NK-92 treated with Interleukin-12 subunit alpha and Interleukin-12 subunit beta, amount 100 ng/mL, for 24 hours (cell line): ENCODE data around the gene RCHY1.
A peak's percentile ranks its signal among the peaks of the same experiment; 100 is the strongest.
"Not testable (repeated sequence)": the region's sequence is repeated elsewhere in the genome, so short reads cannot be mapped to it uniquely, and the experiment has no call there.

Source experiments
- DNase-seq: peaks from one replicate; lab custom pipeline; 2025; lab: John Stamatoyannopoulos, UW

RCHY1 gene

GRCh38 chr4:75514131-75514948 lies at the start of gene RCHY1, which contains the start of gene THAP6:
Gene RCHY1 (minus strand): TSS chr4:75514403. CDS start chr4:75514286, 117 bp downstream.
Gene THAP6 (plus strand): TSS chr4:75514473. CDS start chr4:75515453, 980 bp downstream.
- DNase-seq = peak; percentile 81

GRCh38 chr4:75561789-75562188 lies 47.6 kb upstream of the RCHY1 start:
- DNase-seq = no peak

- DNase-seq = no peak
Observed at GRCh38 chr4:75557696-75558095, 43.5 kb upstream of the RCHY1 start.

- peak; percentile 31 for DNase-seq
Observed at GRCh38 chr4:75555294-75556164, 41.3 kb upstream of the RCHY1 start, which contains the start of gene ODAPH. Gene ODAPH (plus strand): TSS chr4:75556066. CDS start chr4:75556083, 17 bp downstream.

GRCh38 chr4:75552452-75552851 lies 38.2 kb upstream of the RCHY1 start:
- no peak for DNase-seq

GRCh38 chr4:75549019-75549418 lies 34.8 kb upstream of the RCHY1 start:
- DNase-seq = no peak

GRCh38 chr4:75547647-75548387 lies 33.6 kb upstream of the RCHY1 start:
- no peak for DNase-seq

- DNase-seq = no peak
Observed at GRCh38 chr4:75545526-75545925, 31.3 kb upstream of the RCHY1 start.

GRCh38 chr4:75544870-75545269 lies 30.7 kb upstream of the RCHY1 start:
- no peak for DNase-seq

- not testable (repeated sequence) for DNase-seq
Observed at GRCh38 chr4:75544220-75544619, 30.0 kb upstream of the RCHY1 start.

GRCh38 chr4:75542824-75543223 lies 28.6 kb upstream of the RCHY1 start:
- no peak for DNase-seq

- DNase-seq = not testable (repeated sequence)
Observed at GRCh38 chr4:75537308-75537707, 23.1 kb upstream of the RCHY1 start.

- DNase-seq = not testable (repeated sequence)
Observed at GRCh38 chr4:75533926-75534325, 19.7 kb upstream of the RCHY1 start.

GRCh38 chr4:75533339-75533887 lies 19.2 kb upstream of the RCHY1 start:
- DNase-seq = not testable (repeated sequence)

GRCh38 chr4:75531536-75532143 lies 17.4 kb upstream of the RCHY1 start:
- DNase-seq = not testable (repeated sequence)

- DNase-seq = no peak
Observed at GRCh38 chr4:75530556-75531322, 16.5 kb upstream of the RCHY1 start.

GRCh38 chr4:75527482-75527881 lies 13.3 kb upstream of the RCHY1 start:
- no peak for DNase-seq

- DNase-seq = no peak
Observed at GRCh38 chr4:75525910-75526309, 11.7 kb upstream of the RCHY1 start.

GRCh38 chr4:75525086-75525485 lies 10.9 kb upstream of the RCHY1 start:
- DNase-seq = no peak

- DNase-seq = not testable (repeated sequence)
Observed at GRCh38 chr4:75519452-75519851, 5.2 kb upstream of the RCHY1 start.
